OCI-M1 (cell line): ENCODE measurements around the gene RHOD.

Source experiments
- DNase-seq: peaks from one replicate; lab custom pipeline; 2025; lab: John Stamatoyannopoulos, UW

Gene RHOD

GRCh38 chr11:67056267-67057204 lies at the start of gene RHOD:
Gene RHOD, plus strand, starts transcription at chr11:67056847. Its CDS starts 56 bp downstream, at chr11:67056903.
- no peak for DNase-seq

GRCh38 chr11:67007126-67007525 lies 49.5 kb upstream of the RHOD start:
- no peak for DNase-seq

GRCh38 chr11:67010296-67010905 lies 46.2 kb upstream of the RHOD start:
- DNase-seq = no peak

GRCh38 chr11:67013511-67014045 lies 43.1 kb upstream of the RHOD start:
- no peak for DNase-seq

DNA sequence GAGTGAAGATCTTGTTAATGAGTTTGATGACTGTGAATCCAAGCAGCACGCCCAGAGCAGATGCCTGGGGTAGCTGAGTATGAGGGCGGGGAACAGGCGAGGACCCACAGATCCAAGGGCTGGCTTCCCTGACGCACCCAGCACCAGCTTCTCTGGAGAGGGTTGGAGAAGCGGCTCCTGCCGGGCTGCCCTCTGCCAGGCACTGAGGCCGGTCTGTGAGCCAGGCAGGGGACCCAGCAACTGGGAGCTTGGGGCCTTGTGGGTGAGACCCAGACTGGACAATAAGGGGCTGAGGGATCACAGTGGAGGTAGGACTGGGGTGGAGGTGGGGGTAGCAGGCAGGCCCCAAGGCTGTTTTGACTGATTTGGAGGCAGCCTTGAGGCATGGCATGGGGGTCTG lies 42.3 kb upstream of the RHOD start:
- DNase-seq = no peak

DNA sequence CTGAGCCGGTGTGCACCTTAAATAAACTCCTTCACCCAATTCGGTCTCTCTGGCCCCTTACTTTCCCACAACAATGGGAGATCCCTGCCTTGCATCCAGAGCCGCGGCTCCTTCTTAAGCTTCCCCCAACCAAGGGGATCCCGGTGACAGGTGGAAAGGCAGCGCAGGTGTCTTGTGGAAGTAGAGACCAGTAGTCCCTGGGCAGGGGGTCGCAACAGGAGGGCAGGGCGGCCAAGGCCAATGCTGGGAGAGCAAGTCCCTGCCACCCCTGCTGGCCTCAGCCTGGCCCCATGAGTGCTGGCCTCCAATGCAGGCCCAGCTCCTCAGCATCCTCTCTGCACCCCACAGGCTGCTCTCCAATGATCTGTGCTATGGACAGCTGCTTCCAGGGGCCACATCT lies 41.6 kb upstream of the RHOD start:
- DNase-seq = no peak

DNA sequence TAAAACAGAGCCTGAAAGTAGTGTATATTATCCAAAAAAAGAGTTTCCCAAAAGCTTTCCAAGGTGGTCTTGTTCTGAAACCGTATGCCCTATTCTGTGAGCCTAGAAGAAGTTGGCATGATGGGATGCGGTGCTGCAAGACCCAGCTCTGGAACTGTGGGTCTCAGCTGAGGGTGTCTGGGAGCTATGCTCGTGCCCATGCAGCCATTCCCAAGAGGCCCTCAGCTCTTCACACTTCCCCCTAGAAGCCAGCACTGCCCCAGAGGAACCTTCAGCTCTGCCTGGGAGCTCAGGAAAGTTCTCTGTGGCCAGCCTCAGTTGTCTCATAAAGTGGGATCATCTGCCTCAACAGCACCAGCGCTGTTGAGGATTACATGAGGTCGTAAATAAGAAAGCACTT lies 40.1 kb upstream of the RHOD start:
- no peak for DNase-seq

GRCh38 chr11:67020949-67021348 lies 35.7 kb upstream of the RHOD start:
- DNase-seq = no peak

- no peak for DNase-seq
These were observed 34.2 kb upstream of the RHOD start for GRCh38 chr11:67022341-67022933.

DNA sequence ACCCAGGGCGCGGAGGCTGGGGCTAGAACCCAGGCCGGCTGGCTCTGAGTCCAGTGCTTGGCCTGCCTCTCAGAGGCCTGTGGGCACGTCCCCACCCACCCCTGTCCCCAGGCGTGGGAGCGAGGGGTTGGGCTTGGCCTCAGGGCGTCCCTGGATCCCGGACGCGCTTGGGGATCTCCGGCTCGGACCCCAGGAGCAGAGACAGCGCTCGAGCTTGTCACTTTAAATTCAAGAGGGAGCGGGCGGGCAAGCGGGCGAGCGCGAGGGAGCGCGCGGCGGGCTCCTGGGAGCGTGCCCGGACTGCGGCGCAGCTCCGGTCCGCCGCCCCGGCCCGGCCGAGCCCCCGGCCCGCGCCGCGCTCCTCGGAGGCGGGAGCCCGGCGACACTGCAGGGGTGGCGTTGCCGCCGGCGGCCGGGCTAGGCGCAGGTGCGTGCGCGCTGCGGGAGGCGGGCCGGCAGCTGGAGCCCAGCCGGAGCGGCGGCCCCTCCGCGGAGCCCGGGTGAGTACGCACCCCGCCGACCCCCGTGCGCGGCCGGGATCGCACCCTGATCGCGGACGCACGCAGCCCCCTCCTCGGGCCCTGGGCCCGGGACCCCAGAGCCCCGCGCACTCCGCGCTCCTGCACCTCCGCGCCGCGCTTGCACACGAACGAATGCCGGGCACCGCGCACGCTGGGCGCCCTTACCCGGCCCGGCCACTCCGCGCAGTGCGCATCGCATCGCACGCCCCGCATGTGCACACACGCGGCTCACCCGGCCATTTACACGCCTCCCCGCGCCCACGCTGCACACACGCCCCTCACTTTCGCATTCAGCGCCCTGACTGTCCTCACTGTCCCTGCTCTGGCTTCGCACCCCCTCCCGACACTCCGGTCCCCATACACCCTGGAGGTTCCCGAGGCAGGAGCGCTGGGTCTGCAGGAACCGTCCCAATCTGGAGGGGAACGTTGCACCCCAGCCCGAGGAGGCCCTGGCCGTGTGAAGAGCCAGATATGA lies 33.4 kb upstream of the RHOD start, which contains the start of gene SYT12:
Gene SYT12 (plus strand): TSS at position 174 of the 996 bp plus-strand sequence. CDS start 7,011 bp downstream, outside the sequence.
- DNase-seq = no peak

- no peak for DNase-seq
These were observed 32.7 kb upstream of the RHOD start for GRCh38 chr11:67023957-67024353.

DNA sequence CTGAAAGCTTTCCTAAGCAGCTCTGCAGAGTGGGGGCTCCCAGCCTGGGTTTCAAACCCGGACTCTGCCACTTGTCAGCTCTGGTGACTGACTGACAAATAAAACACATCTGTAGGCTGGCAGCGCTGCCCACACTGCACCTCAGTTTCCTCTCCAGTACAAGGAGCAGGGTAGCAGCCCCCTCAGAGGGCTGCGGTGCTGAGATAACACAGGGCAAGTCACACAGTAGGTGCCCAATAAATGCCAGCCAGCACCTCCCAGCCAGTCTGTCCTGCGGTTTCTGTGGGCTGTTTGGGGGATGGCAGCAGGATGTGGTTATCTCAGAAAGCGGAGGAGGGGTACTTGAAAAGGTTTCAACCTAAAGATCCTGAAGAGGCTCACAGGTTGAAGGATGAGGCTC lies 32.2 kb upstream of the RHOD start:
- peak; percentile 44 for DNase-seq

DNA sequence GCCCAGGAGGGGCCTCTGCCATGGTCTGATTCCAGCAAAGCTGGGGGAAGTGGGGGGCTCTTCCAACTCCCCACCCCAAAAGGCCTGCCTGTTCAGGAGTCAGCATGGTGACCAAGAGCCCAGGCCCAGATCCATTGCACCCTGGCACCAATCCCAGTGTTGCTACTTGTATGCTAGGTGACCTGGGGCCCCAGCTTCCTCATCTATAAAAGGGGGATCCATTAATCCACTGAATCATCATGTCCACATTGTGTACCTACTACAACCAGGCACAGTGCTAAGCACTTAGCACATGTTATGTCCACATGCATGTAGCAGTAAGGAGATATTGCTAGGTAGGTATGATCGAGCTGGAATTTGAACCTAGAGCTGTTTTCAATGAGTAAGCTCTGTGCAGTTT lies 31.7 kb upstream of the RHOD start:
- DNase-seq = no peak

DNA sequence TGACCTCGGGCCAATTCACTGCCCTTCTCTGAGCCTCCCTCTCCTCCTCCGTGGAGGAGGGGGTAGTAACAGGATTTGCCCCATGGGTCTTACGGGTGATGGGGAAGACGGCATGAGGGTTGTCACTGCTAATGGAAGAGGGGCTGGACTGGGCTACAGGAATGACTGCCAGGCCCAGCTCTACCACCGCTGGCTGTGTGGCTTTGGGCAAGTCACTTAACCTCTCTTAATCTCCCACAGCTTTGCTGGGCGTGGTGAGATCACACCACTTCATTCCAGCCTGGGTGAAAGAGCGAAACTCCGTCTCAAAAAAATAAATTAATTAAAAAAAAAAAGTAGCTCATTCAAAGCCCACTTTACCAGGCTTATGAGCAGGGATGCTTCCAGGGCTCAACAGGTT lies 30.9 kb upstream of the RHOD start:
- DNase-seq = no peak

- no peak for DNase-seq
These were observed 29.7 kb upstream of the RHOD start for GRCh38 chr11:67026941-67027340.

DNA sequence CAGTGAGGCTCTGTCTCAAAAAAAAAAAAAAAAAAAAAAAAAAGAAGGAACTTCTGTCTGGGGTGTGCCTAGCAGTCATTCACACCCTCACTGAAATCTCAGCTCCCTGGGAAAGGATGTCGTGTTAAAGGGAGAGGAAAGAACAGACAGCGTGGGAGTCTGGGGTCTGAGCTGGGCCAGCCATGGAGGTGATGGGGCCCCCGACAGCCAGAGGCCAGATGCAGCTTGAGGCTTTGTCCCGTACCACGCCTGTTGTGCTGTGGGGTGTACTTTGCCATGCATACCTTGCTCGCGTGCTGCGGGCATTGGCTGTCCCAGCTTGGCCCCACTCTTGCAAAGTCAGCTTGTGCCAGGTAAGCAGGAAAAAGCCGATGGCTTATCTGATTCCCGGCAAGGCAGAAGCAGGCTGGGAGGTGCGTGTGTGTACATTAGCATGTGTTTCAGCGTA lies 29.1 kb upstream of the RHOD start:
- DNase-seq = no peak

GRCh38 chr11:67027943-67028542 lies 28.6 kb upstream of the RHOD start:
- no peak for DNase-seq

DNA sequence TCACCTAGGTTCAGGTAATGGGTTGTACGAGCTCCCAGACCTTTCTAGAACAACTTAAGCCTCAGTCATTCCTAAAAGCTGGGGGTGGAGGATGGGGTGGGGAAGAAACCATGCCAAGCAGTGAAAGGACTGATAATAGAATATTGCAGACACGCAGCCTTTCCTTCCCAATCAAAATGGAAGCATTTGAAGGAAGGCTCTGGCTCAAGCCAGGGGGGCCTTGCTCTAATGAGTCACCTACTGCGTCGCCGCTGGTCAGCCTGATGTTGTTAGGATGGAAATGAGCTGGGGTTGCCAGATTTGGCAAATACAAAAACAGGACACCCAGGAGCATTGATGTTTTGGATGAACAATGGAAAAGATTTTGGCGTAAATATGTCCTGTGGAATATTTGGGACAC lies 27.5 kb upstream of the RHOD start:
- no peak for DNase-seq

- peak; percentile 22 for DNase-seq
These were observed 25.7 kb upstream of the RHOD start for GRCh38 chr11:67030976-67031375.

- DNase-seq = no peak
These were observed 24.7 kb upstream of the RHOD start for GRCh38 chr11:67031791-67032561.
